Measurements from ENCODE around the gene CYP24A1. TPM values are rescaled to one million over a fixed set of nuclear protein-coding genes. Genes with fewer than 3 reads are reported as not detected.

The CYP24A1 gene
- total and polyA plus RNA-seq, 9 donors, result 0.15 to 3.7 TPM; not detected in 7

DNA sequence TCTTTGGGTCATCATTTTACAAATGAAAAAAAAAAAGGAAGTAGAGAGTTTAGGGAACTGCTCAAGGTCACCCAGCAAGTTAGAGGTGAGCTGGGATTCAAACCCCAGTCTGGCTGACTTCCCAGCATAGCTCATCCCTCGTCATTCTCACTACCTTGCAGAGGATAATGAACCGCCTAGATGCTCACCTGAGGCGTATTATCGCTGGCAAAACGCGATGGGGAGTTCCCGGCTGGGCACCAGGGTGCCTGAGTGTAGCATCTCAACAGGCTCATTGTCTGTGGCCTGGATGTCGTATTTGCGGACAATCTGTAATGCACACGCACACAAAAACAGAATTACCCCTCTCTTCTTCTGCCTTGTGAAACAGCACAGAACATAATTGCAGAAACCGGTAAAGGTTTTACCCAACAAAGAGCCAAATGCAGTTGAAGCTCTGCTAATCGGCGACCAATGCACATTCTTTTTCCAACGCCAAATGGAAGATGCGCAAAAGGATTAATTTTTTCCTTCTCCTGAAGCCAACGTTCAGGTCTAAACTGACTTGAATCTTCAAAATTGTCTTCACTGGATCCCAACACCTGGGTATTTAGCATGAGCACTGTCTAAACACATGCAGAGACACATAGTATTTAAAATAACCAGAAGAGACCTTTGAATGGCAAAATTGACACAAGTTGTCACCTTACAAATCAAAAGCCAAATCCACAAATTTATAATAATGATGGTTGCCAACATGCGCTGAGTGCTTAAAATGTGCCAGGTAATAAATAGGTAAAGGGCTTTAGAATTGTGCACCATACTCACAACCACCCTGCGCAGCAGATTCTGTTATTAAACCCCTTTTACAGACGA is 16.6 kb downstream of the CYP24A1 start:
- no peaks in the 10 kb centered on the region for H3K36me3 ChIP-seq
- intact Hi-C loops (cut with DNase I), result no loop called here
- TF ChIP-seq POLR2A (IDR thresholded peaks at IDR 0.05), result no peak
- TF ChIP-seq, protein P1, sequence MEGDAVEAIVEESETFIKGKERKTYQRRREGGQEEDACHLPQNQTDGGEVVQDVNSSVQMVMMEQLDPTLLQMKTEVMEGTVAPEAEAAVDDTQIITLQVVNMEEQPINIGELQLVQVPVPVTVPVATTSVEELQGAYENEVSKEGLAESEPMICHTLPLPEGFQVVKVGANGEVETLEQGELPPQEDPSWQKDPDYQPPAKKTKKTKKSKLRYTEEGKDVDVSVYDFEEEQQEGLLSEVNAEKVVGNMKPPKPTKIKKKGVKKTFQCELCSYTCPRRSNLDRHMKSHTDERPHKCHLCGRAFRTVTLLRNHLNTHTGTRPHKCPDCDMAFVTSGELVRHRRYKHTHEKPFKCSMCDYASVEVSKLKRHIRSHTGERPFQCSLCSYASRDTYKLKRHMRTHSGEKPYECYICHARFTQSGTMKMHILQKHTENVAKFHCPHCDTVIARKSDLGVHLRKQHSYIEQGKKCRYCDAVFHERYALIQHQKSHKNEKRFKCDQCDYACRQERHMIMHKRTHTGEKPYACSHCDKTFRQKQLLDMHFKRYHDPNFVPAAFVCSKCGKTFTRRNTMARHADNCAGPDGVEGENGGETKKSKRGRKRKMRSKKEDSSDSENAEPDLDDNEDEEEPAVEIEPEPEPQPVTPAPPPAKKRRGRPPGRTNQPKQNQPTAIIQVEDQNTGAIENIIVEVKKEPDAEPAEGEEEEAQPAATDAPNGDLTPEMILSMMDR (IDR thresholded peaks at IDR 0.05), result no peak
- TF ChIP-seq EP300 (IDR thresholded peaks at IDR 0.05), result no peak
- H3K27me3 ChIP-seq, result no peaks in the 10 kb centered on the region
- 74 to 84% (median 77%) methylated on average over 19 of the region's 19 CpGs for WGBS, 3 donors
- no peak overlapping the region for H3K4me3 ChIP-seq
- no peaks in the 10 kb centered on the region for H3K9me3 ChIP-seq
- no peak overlapping the region for H3K27ac ChIP-seq
- no peak for DNase-seq
- H3K4me1 ChIP-seq (ENCODE audit: insufficient read depth), result no peaks in the 10 kb centered on the region

DNA sequence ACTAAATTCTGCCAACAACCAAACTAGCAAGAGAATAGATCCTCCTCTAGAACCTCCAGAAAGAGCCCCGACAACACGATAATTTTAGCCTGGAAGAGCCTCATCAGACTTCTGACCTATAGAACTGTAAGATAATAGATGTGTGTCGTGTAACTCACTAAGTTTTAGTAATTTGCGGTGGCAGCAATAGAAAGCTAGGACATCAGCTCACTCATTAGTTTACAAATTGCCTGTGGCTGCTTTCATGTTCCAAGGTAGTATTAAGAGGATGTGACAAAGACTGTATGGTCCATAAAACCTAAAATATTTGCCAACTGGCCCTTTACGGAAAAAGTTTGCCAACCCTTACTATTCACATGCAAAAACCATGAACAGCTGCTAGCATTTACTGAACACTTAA is 17.3 kb downstream of the CYP24A1 start:
- no peak overlapping the region for H3K4me3 ChIP-seq
- no peak overlapping the region for H3K27ac ChIP-seq
- no peaks in the 10 kb centered on the region for H3K9me3 ChIP-seq
- 79 to 83% (median 80%) methylated on average over 5 of the region's 5 CpGs for WGBS, 3 donors
- no peaks in the 10 kb centered on the region for H3K27me3 ChIP-seq
- no peak for DNase-seq
- intact Hi-C loops (cut with DNase I), result no loop called here
- no peak for TF ChIP-seq POLR2A (IDR thresholded peaks at IDR 0.05)
- TF ChIP-seq, protein P1 (IDR thresholded peaks at IDR 0.05), result no peak
- no peak for TF ChIP-seq EP300 (IDR thresholded peaks at IDR 0.05)
- no peaks in the 10 kb centered on the region for H3K36me3 ChIP-seq
- no peaks in the 10 kb centered on the region for H3K4me1 ChIP-seq (ENCODE audit: insufficient read depth)

DNA sequence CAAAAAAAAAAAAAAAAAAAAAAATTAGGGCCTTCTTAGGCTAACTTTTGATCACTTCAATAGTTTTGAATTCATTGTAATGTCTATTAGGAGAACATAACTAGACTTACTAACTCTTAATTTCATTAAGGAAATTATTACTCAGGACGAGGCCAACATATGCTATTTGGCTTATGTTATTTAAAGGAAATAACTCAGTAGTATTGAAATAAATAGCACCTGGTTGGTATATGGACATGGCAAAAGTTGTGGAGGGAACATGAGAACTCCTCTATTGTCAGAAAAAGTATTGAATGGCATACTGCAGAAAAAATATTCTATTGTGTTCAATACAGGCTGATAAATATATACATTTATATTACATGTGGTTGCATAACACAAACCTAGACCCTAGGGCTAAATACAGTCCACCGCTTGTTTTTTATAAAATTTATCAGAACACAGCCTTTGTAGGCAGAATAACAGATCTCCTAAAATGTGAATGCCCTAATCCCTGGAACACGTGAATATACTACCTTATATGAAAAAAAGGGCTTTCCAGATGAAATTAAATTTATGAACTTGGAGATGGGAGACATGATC is 18.0 kb downstream of the CYP24A1 start:
- 83 to 91% (median 87%) methylated on average over 3 of the region's 3 CpGs for WGBS, 3 donors
- H3K27me3 ChIP-seq, result no peaks in the 10 kb centered on the region
- intact Hi-C loops (cut with DNase I), result no loop called here

DNA sequence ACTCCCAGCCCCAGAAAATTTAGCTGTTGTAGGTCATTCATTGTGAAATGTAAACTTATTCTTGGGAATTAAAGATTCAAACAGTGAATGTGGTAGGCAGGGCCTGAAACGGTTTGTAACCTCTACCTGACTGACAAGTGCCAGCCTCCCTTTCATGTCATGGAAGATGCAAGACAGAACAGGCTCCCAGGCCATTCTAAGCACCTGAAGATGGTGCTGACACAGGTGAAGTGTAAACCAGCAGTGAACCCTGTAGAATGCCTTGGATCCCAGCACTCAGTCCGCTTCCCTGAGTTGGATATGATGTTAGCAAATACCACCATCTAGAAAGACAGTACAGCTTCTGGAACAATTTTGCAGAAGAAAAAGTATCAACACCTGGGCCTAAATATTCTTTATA is 19.3 kb downstream of the CYP24A1 start:
- Histone ChIP-seq H3K27me3 (no peaks in the 10 kb centered on the region), H3K9me3 (no peaks in the 10 kb centered on the region), H3K4me3 (no peak overlapping the region), H3K27ac (no peak overlapping the region), H3K36me3 (no peaks in the 10 kb centered on the region), H3K4me1 (ENCODE audit: insufficient read depth) (no peaks in the 10 kb centered on the region)
- DNase-seq, result no peak
- WGBS, 3 donors, result 86 to 95% (median 89%) methylated on average over 2 of the region's 2 CpGs
- no peak for TF ChIP-seq EP300 (IDR thresholded peaks at IDR 0.05)
- no peak for TF ChIP-seq POLR2A (IDR thresholded peaks at IDR 0.05)
- TF ChIP-seq, protein P1 (IDR thresholded peaks at IDR 0.05), result no peak
- intact Hi-C loops (cut with DNase I), result no loop called here

More for the DNA sequence above, 18.0 kb downstream of the CYP24A1 start:
- no peak overlapping the region for H3K4me3 ChIP-seq
- H3K27ac ChIP-seq, result no peak overlapping the region
- no peaks in the 10 kb centered on the region for H3K9me3 ChIP-seq
- H3K36me3 ChIP-seq, result no peaks in the 10 kb centered on the region
- no peaks in the 10 kb centered on the region for H3K4me1 ChIP-seq (ENCODE audit: insufficient read depth)
- no peak for DNase-seq
- TF ChIP-seq EP300 (IDR thresholded peaks at IDR 0.05) (no peak), POLR2A (IDR thresholded peaks at IDR 0.05) (no peak)
- TF ChIP-seq, protein P1 (IDR thresholded peaks at IDR 0.05), result no peak

Measured in ovary (tissue), 9 donors.